Liver (tissue), 9 donors: Measurements from ENCODE around the gene RSL24D1. TPM values are rescaled to one million over a fixed set of nuclear protein-coding genes. Genes with fewer than 3 reads are reported as not detected.

Experiments used
- DNase-seq: peaks from one replicate; pipeline ENCODE4 v3.0.0-alpha.2; 2017; ENCODE audit warnings: low spot score
- H3K27ac ChIP-seq, 2 donors: one replicate each; pipeline ENCODE4 v1.7.0; 2013; ENCODE audit warnings: inconsistent platforms in 2 of 2, low read length in 2 of 2, control low read depth in 1 of 2, low read depth in 1 of 2, mild to moderate bottlenecking in 1 of 2
- H3K27me3 ChIP-seq, 4 donors: one replicate each; pipeline versions ENCODE4 v1.6.1 to v1.7.0; 2013; ENCODE audit warnings: low read length in 3 of 4, inconsistent platforms in 1 of 4, mild to moderate bottlenecking in 1 of 4, moderate library complexity in 1 of 4; ENCODE audit not compliant: control insufficient read depth in 4 of 4, insufficient read depth in 4 of 4
- H3K36me3 ChIP-seq, 4 donors: one replicate each; pipeline versions ENCODE4 v1.6.1 to v1.7.0; 2013; ENCODE audit warnings: low read length in 3 of 4, mild to moderate bottlenecking in 3 of 4, low read depth in 1 of 4, moderate library complexity in 1 of 4; ENCODE audit not compliant: control insufficient read depth in 4 of 4, insufficient read depth in 3 of 4
- H3K4me1 ChIP-seq, 4 donors: one replicate each; pipeline versions ENCODE4 v1.6.1 to v1.7.0; 2013; ENCODE audit warnings: low read length in 3 of 4, mild to moderate bottlenecking in 3 of 4, moderate library complexity in 1 of 4; ENCODE audit not compliant: control insufficient read depth in 4 of 4, insufficient read depth in 4 of 4
- H3K4me3 ChIP-seq, 3 donors: one replicate each; pipeline versions ENCODE4 v1.6.1 to v1.7.0; 2013; ENCODE audit warnings: low read length in 3 of 3, control low read depth in 1 of 3, low read depth in 1 of 3, mild to moderate bottlenecking in 1 of 3
- H3K9ac ChIP-seq, 2 donors: one replicate each; pipeline ENCODE4 v1.7.0; 2013; ENCODE audit warnings: low read length in 2 of 2, mild to moderate bottlenecking in 2 of 2, moderate library complexity in 2 of 2, control low read depth in 1 of 2, low read depth in 1 of 2
- H3K9me3 ChIP-seq, 4 donors: one replicate each; pipeline versions ENCODE4 v1.6.1 to v1.7.0; 2013; ENCODE audit warnings: low read length in 3 of 4; ENCODE audit not compliant: control insufficient read depth in 4 of 4
- CTCF ChIP-seq: fragments of 150-350 bp; IDR thresholded peaks from 2 replicates; pipeline ENCODE4 v1.5.1; 2017; ENCODE audit warnings: improper control_type of control experiment, low read depth, low read length; ENCODE audit not compliant: missing input control
- EGR1 ChIP-seq, 2 donors: IDR thresholded peaks; 2 replicates each; pipeline ENCODE4 v1.6.1; 2016 to 2018; ENCODE audit warnings: antibody characterized with exemption in 2 of 2, low read depth in 2 of 2
- FOXA1 ChIP-seq: IDR thresholded peaks from 2 replicates; pipeline ENCODE4 v1.6.1; 2016; ENCODE audit warnings: antibody characterized with exemption
- FOXA2 ChIP-seq: IDR thresholded peaks from 2 replicates; pipeline ENCODE4 v1.6.1; 2016; ENCODE audit warnings: antibody characterized with exemption
- GABPA ChIP-seq, 2 donors: IDR thresholded peaks in 1 of 2; conservative IDR thresholded peaks in 1 of 2; 2 replicates each; pipeline ENCODE4 v1.6.1; 2016; ENCODE audit warnings: antibody characterized with exemption in 2 of 2, mild to moderate bottlenecking in 1 of 2, moderate library complexity in 1 of 2
- HNF4A ChIP-seq, 2 donors: conservative IDR thresholded peaks; 2 replicates each; pipeline ENCODE4 v1.6.1; 2016; ENCODE audit warnings: antibody characterized with exemption in 2 of 2, mild to moderate bottlenecking in 2 of 2
- HNF4G ChIP-seq: IDR thresholded peaks from 2 replicates; pipeline ENCODE4 v1.6.1; 2016; ENCODE audit warnings: antibody characterized with exemption
- JUND ChIP-seq, 2 donors: IDR thresholded peaks; 2 replicates each; pipeline ENCODE4 v1.6.1; 2016; ENCODE audit warnings: antibody characterized with exemption in 2 of 2
- MAX ChIP-seq: IDR thresholded peaks from 2 replicates; pipeline ENCODE4 v1.6.1; 2016; ENCODE audit warnings: antibody characterized with exemption
- NR2F2 ChIP-seq: IDR thresholded peaks from 2 replicates; pipeline ENCODE4 v1.6.1; 2016; ENCODE audit warnings: antibody characterized with exemption
- RAD21 ChIP-seq, 2 donors: IDR thresholded peaks; 2 replicates each; pipeline ENCODE4 v1.6.1; 2016; ENCODE audit warnings: antibody characterized with exemption in 2 of 2, mild to moderate bottlenecking in 2 of 2
- REST ChIP-seq: IDR thresholded peaks from 2 replicates; pipeline ENCODE4 v1.6.1; 2016; ENCODE audit warnings: antibody characterized with exemption, mild to moderate bottlenecking
- RXRA ChIP-seq, 2 donors: IDR thresholded peaks; 2 replicates each; pipeline ENCODE4 v1.6.1; 2017 to 2018; ENCODE audit warnings: antibody characterized with exemption in 2 of 2, mild to moderate bottlenecking in 1 of 2
- SP1 ChIP-seq: IDR thresholded peaks from 2 replicates; pipeline ENCODE4 v1.6.1; 2018; ENCODE audit warnings: antibody characterized with exemption, mild to moderate bottlenecking
- TAF1 ChIP-seq: conservative IDR thresholded peaks from 2 replicates; pipeline ENCODE4 v1.6.1; 2016; ENCODE audit warnings: antibody characterized with exemption, mild to moderate bottlenecking
- ZBTB33 ChIP-seq: IDR thresholded peaks from 2 replicates; pipeline ENCODE4 v1.6.1; 2016; ENCODE audit warnings: antibody characterized with exemption
- WGBS: extraction: QIAGEN DNeasy Blood & Tissue Kit; methylation state at CpG from one replicate; pipeline ENCODE4 v1.1.7; 2013; 5-methylcytosine and 5-hydroxymethylcytosine counted together
- polyA plus RNA-seq, 2 donors: library from polyadenylated mRNA; stranded (reverse) in 1 of 2; unstranded in 1 of 2; fragments of 200-250 nt in 1 of 2; fragments of >200 nt in 1 of 2; fragmentation: Nextera tagmentation in 1 of 2; extraction: Ambion mirVana in 1 of 2; gene quantifications; one replicate each; pipeline versions ENCODE4 v1.2.1 to v1.2.3, GENCODE V29; 2013 to 2015
- total RNA-seq, 2 donors: library from RNA; depleted of rRNA; stranded (reverse); fragments of >200 nt; gene quantifications; one replicate each; pipeline ENCODE4 v1.2.3, GENCODE V29; 2014
- donor health status: healthy.
- donor health status: healthy.
- donor health status: healthy.
- donor health status: healthy.
- donor health status: healthy.

The RSL24D1 gene
- total and polyA plus RNA-seq, 4 donors = 13.3 to 33.3 (median 23.2) TPM

GRCh38 chr15:55202206-55202605, 5.5 kb upstream of the RSL24D1 start (continued):
- TF ChIP-seq CTCF (no peak), EGR1 (IDR thresholded peaks at IDR 0.05; ENCODE audit: low read depth in 2 of 2) (no peak)

- Histone ChIP-seq H3K4me1 (peaks cover 5 to 30% (median 20%) of the 10 kb centered on the region in 4 donors), H3K9ac (no peak overlapping the region), H3K27me3 (no peaks in the 10 kb centered on the region), H3K27ac (no peak overlapping the region), H3K9me3 (no peaks in the 10 kb centered on the region), H3K36me3 (no peaks in the 10 kb centered on the region), H3K4me3 (no peak overlapping the region)
- TF ChIP-seq RXRA (IDR thresholded peaks at IDR 0.05) = no peak
- TF ChIP-seq GABPA (IDR thresholded peaks at IDR 0.05 in 1 of 2, conservative IDR thresholded peaks at IDR 0.05 in 1 of 2) = no peak
- no peak for TF ChIP-seq RAD21 (IDR thresholded peaks at IDR 0.05)
- no peak for TF ChIP-seq ZBTB33
- TF ChIP-seq REST = no peak
- no peak for TF ChIP-seq JUND (IDR thresholded peaks at IDR 0.05)
- no peak for DNase-seq
- WGBS = 97% methylated on average over 3 of the region's 3 CpGs
These were observed 2.0 kb upstream of the RSL24D1 start for GRCh38 chr15:55198706-55199105.

- Histone ChIP-seq H3K9ac (peak overlapping the region; percentile 17 to 90), H3K4me1 (peaks cover 5 to 30% (median 20%) of the 10 kb centered on the region in 4 donors), H3K27ac (peak overlapping the region; percentile 93 to 96), H3K36me3 (no peaks in the 10 kb centered on the region), H3K9me3 (no peaks in the 10 kb centered on the region), H3K27me3 (no peaks in the 10 kb centered on the region), H3K4me3 (peak overlapping the region; percentile 81 to 99 (median 91))
- WGBS = 63% methylated on average over 4 of the region's 4 CpGs
- no peak for DNase-seq
- TF ChIP-seq MAX (no peak), GABPA (IDR thresholded peaks at IDR 0.05 in 1 of 2, conservative IDR thresholded peaks at IDR 0.05 in 1 of 2) (no peak), RXRA (IDR thresholded peaks at IDR 0.05) (no peak), HNF4A (conservative IDR thresholded peaks at IDR 0.05) (no peak), HNF4G (no peak), NR2F2 (no peak), JUND (IDR thresholded peaks at IDR 0.05) (no peak), TAF1 (no peak), ZBTB33 (no peak), FOXA2 (no peak), REST (no peak), EGR1 (IDR thresholded peaks at IDR 0.05; ENCODE audit: low read depth in 2 of 2) (no peak), RAD21 (IDR thresholded peaks at IDR 0.05) (no peak), FOXA1 (no peak), SP1 (no peak)
These were observed 978 bp upstream of the RSL24D1 start for GRCh38 chr15:55197719-55198118.
